GM19397 (cell line): ENCODE measurements around the gene KLHL25.

Experiments used
- ATAC-seq: cut with Tn5 transposase; IDR thresholded peaks from one replicate; pipeline ENCODE4 v1.9.1; 2021; ENCODE audit warnings: mild to moderate bottlenecking, moderate library complexity; ENCODE audit not compliant: unreplicated experiment

KLHL25 gene

GRCh38 chr15:85778107-85778776 is 16.5 kb downstream of the KLHL25 start:
- ATAC-seq: no peak

- ATAC-seq: no peak
Measured at GRCh38 chr15:85777250-85778106, 17.2 kb downstream of the KLHL25 start.

GRCh38 chr15:85773970-85774369 is 20.8 kb downstream of the KLHL25 start:
- no peak for ATAC-seq

GRCh38 chr15:85773249-85773648 is 21.5 kb downstream of the KLHL25 start:
- ATAC-seq: no peak

GRCh38 chr15:85772668-85773067 is 22.1 kb downstream of the KLHL25 start:
- ATAC-seq: no peak

GRCh38 chr15:85771781-85772445 is 22.8 kb downstream of the KLHL25 start:
- ATAC-seq: no peak

GRCh38 chr15:85771271-85771670 is 23.5 kb downstream of the KLHL25 start:
- no peak for ATAC-seq

GRCh38 chr15:85770096-85771041 is 24.4 kb downstream of the KLHL25 start:
- ATAC-seq: no peak

- ATAC-seq: no peak
Measured at GRCh38 chr15:85769182-85769900, 25.4 kb downstream of the KLHL25 start.

- no peak for ATAC-seq
Measured at GRCh38 chr15:85768595-85769168, 26.0 kb downstream of the KLHL25 start.

- no peak for ATAC-seq
Measured at GRCh38 chr15:85767785-85768529, 26.8 kb downstream of the KLHL25 start.

- ATAC-seq: no peak
Measured at GRCh38 chr15:85766001-85766831, 28.5 kb downstream of the KLHL25 start.

- ATAC-seq: no peak
Measured at GRCh38 chr15:85764649-85765277, 30.0 kb downstream of the KLHL25 start.

- no peak for ATAC-seq
Measured at GRCh38 chr15:85763673-85764633, 30.8 kb downstream of the KLHL25 start.

- ATAC-seq: no peak
Measured at GRCh38 chr15:85763157-85763556, 31.6 kb downstream of the KLHL25 start.

- no peak for ATAC-seq
Measured at GRCh38 chr15:85762756-85763127, 32.0 kb downstream of the KLHL25 start.
